Retina (tissue), 1 donor: ENCODE results near the gene DENND1A.

ENCODE experiments used
- DNase-seq: peaks from one replicate; pipeline ENCODE4 v3.0.0-alpha.2; 2016

The DENND1A gene

GRCh38 chr9:123478160-123478559, 451.8 kb downstream of the DENND1A start:
- no peak for DNase-seq

DNA sequence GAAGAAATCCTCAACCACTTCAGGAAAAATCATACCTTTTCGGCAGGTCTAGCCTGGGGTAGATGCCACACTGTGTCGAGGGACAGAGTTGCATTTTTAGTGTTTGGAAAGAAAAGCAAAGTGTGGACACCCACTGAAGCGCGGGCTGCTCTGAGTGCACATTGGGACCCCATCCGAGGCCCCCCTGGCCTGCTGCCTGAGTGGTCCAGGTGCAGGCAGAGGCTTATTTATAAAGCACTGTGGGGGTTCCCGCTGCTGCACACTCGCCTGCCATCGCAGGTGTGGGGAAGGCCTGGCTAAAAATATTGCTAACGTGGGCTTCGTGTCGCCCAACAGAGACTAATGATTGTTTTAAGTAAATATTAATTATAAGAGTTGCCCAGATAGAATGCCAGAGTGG, 454.5 kb downstream of the DENND1A start:
- no peak for DNase-seq

- DNase-seq: peak; percentile 87
Observed at GRCh38 chr9:123472862-123473614, 456.9 kb downstream of the DENND1A start.

- DNase-seq: no peak
Observed at GRCh38 chr9:123471843-123472570, 457.9 kb downstream of the DENND1A start.

DNA sequence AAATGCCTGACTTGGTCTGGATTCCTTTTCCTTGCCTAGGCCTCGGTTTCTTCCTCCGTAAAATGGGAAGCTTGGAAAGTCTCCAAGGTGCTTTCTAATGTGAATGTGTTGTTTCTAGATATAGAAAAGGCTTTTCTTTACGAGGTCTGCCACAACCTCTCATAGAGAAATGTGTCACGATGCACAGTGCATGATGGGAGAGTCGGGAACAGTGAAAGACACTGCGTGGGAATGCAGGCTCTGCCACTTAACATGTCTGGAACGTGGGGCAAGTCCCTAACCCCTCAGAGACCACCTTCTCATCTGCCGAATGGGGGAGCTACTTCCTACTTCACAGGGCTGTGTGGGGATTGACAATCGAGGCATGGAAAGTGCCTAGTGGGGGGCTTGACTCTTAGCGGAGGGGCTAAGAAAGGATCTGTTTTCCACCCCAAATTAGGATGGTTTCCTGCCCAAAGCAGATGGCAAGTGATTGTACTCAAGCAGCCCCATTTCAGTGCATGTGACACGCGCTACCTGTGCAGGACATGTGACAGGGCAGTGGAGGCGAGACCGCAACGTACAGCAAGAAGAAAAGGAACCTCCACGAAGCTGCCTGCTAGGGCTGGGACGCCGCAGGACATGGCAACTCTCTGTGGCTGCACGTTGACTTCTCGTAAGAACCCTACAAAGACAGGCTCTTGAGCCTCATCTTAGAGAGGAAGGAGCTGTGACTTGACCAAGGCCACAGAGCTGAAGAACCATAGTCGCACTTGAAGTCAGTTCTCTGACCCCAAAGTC, 458.7 kb downstream of the DENND1A start:
- DNase-seq: no peak

GRCh38 chr9:123470121-123470782, 459.7 kb downstream of the DENND1A start:
- no peak for DNase-seq

- no peak for DNase-seq
Observed at GRCh38 chr9:123469282-123469681, 460.6 kb downstream of the DENND1A start.

DNA sequence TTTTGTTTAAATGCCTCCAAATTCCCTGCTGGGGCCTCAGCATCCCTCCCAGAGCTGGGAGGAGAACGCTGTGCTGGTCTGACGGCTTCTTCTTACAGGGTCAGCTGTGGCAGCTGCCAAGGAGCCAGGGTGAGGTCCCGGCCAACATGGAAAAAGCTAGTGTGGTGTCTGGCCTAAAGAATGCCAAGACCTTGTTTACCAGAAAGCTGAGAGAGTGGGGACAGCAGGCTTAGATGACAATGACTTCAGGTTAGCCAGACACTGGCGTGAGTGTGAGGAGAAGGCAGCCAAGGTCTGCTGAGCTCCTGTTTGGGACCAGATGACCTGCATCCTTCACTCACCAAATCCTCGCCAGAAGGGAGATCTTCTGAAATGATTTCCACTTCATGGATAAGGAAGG, 461.4 kb downstream of the DENND1A start:
- DNase-seq: no peak

- no peak for DNase-seq
Observed at GRCh38 chr9:123465304-123465703, 464.6 kb downstream of the DENND1A start.

- DNase-seq: no peak
Observed at GRCh38 chr9:123460091-123460490, 469.8 kb downstream of the DENND1A start.

GRCh38 chr9:123457583-123457982, 472.3 kb downstream of the DENND1A start:
- peak; percentile 56 for DNase-seq

- no peak for DNase-seq
Observed at GRCh38 chr9:123456011-123456410, 473.9 kb downstream of the DENND1A start.

GRCh38 chr9:123455187-123455586, 474.7 kb downstream of the DENND1A start:
- no peak for DNase-seq

GRCh38 chr9:123454361-123454760, 475.6 kb downstream of the DENND1A start:
- no peak for DNase-seq

GRCh38 chr9:123453831-123454321, 476.1 kb downstream of the DENND1A start:
- DNase-seq: peak; percentile 39

GRCh38 chr9:123453076-123453667, 476.8 kb downstream of the DENND1A start:
- DNase-seq: no peak

- no peak for DNase-seq
Observed at GRCh38 chr9:123450996-123451395, 478.9 kb downstream of the DENND1A start.

- no peak for DNase-seq
Observed at GRCh38 chr9:123450098-123450770, 479.7 kb downstream of the DENND1A start.

DNA sequence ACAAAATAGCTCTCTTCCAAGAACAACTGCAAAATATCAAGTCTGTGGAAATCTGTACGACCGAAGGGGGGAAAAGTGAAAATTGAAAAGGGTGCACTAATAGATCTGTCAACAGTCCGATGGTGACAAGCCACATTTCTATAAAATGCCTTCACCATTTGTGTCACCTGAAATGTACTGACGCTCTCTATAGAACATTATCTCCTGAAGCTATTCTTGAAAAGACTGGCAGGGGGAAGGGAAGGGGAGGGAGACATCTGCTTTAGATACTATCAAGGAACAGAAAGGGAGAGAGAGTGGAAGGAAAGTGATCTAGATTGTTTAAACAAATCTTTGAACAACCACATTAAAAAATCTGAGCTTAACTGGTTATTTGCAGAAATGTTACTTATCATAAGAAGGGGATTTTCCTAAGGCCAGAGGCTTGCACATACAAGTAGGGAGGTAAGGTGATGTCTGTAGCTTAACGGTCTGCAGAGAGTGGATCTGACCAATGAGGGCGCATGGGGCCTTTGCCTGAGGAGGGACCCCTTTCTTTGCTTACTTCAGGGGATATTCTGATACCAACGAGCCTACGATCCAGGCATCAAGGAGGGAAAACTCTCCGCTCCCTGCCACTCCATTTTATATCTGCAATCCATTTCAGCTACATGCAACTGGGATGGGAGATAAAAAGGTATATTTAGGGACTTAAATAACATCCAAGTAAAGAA, 481.8 kb downstream of the DENND1A start:
- no peak for DNase-seq

DNA sequence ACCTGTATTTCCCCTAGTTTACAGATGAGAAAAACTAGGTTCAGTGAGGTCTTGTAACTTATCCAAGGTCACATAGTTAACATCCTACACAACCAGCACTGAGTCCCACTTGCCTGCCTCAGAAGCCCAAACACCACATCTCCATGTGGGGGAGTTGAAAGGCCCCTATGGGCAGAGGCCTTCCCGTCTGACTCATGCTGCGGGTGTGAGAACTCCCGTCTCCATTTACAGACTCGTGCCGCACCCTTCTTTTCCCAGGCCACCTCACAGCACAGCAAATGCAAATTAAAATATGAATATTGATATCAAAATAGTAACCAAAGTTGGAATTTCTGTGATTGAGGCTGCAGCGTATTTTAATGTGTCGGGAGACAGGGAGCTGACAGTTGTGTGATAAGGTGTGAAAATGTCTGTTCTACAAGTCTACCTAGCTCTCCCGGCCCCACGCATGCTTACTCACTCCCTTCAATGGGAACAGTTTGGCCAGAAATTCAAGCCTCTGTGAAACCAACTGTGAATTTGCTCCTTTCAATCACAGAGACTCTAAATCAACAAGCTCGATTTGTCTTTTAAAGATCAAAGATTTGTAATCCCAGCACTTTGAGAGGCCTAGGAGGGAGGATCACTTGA, 483.8 kb downstream of the DENND1A start:
- no peak for DNase-seq

- no peak for DNase-seq
Observed at GRCh38 chr9:123445116-123445515, 484.8 kb downstream of the DENND1A start.
